SK-N-SH treated with all-trans-retinoic acid at 6 μM for 48 hours (cell line): ENCODE measurements around the gene CAPN10.

Source experiments
- GLIS3 ChIP-seq: fragments of 250-450 bp; sonication (Bioruptor Pico); IDR thresholded peaks from 2 replicates; pipeline ENCODE4 v1.5.0; 2020; ENCODE audit warnings: mild to moderate bottlenecking, moderate library complexity
- OSR1 ChIP-seq: fragments of 250-450 bp; sonication (Bioruptor Pico); IDR thresholded peaks from 2 replicates; pipeline ENCODE4 v1.8.0; 2022; ENCODE audit warnings: moderate library complexity, mild to moderate bottlenecking, inconsistent platforms
- ZNF70 ChIP-seq: fragments of 450-650 bp; formaldehyde crosslinking; IDR thresholded peaks from 2 replicates; pipeline ENCODE4 v1.5.0; 2020; ENCODE audit warnings: mild to moderate bottlenecking, moderate library complexity
- TF ChIP-seq, protein P1 (sequence below): fragments of 250-450 bp; sonication (Bioruptor Pico); IDR thresholded peaks from 2 replicates; pipeline ENCODE4 v1.8.0; 2021; ENCODE audit warnings: low read depth, mild to moderate bottlenecking, moderate library complexity, borderline replicate concordance
- TF ChIP-seq, protein P2 (sequence below): fragments of 250-450 bp; sonication (Bioruptor Pico); IDR thresholded peaks from 2 replicates; pipeline ENCODE4 v1.5.1; 2020; ENCODE audit warnings: low read depth, mild to moderate bottlenecking, moderate library complexity

DNA sequence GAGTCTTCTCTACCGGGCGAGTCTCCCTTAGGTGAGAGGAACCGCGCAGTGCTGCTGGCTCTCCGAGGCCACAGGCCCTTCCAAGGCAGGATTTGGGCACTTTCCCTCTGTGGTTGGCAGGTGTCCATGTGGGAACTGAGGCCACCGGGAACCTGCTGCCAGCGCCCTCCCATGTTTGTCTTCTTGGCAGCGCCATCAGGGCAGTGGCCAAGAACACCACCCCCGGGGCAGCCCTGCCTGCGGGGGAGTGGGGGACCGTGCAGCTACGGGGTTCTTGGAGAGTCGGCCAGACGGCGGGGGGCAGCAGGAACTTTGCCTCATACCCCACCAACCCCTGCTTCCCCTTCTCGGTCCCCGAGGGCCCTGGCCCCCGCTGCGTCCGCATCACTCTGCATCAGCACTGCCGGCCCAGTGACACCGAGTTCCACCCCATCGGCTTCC lies 10.0 kb downstream of the CAPN10 start:
- no peak for TF ChIP-seq GLIS3
- TF ChIP-seq, protein P1, sequence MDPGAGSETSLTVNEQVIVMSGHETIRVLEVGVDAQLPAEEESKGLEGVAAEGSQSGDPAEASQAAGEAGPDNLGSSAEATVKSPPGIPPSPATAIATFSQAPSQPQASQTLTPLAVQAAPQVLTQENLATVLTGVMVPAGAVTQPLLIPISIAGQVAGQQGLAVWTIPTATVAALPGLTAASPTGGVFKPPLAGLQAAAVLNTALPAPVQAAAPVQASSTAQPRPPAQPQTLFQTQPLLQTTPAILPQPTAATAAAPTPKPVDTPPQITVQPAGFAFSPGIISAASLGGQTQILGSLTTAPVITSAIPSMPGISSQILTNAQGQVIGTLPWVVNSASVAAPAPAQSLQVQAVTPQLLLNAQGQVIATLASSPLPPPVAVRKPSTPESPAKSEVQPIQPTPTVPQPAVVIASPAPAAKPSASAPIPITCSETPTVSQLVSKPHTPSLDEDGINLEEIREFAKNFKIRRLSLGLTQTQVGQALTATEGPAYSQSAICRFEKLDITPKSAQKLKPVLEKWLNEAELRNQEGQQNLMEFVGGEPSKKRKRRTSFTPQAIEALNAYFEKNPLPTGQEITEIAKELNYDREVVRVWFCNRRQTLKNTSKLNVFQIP (CRISPR knock-in tag) = no peak
- TF ChIP-seq OSR1 (CRISPR knock-in tag) = no peak
- no peak for TF ChIP-seq ZNF70 (CRISPR knock-in tag)
- TF ChIP-seq, protein P2, sequence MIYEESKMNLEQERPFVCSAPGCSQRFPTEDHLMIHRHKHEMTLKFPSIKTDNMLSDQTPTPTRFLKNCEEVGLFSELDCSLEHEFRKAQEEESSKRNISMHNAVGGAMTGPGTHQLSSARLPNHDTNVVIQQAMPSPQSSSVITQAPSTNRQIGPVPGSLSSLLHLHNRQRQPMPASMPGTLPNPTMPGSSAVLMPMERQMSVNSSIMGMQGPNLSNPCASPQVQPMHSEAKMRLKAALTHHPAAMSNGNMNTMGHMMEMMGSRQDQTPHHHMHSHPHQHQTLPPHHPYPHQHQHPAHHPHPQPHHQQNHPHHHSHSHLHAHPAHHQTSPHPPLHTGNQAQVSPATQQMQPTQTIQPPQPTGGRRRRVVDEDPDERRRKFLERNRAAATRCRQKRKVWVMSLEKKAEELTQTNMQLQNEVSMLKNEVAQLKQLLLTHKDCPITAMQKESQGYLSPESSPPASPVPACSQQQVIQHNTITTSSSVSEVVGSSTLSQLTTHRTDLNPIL = no peak
